GM18511 (cell line): ENCODE results near the gene XRRA1.
"Not testable (repeated sequence)": the region's sequence is repeated elsewhere in the genome, so short reads cannot be mapped to it uniquely, and the experiment has no call there.

Experiments used
- ATAC-seq: cut with Tn5 transposase; IDR thresholded peaks from one replicate; pipeline ENCODE4 v1.9.1; 2021; ENCODE audit warnings: mild to moderate bottlenecking, moderate library complexity; ENCODE audit not compliant: unreplicated experiment

The XRRA1 gene

GRCh38 chr11:74905326-74905725 lies 43.6 kb downstream of the XRRA1 start:
- no peak for ATAC-seq

- ATAC-seq = no peak
Observed at GRCh38 chr11:74902342-74902741, 46.5 kb downstream of the XRRA1 start.

GRCh38 chr11:74896311-74896710 lies 52.6 kb downstream of the XRRA1 start:
- ATAC-seq = no peak

- ATAC-seq = no peak
Observed at GRCh38 chr11:74895340-74896116, 53.4 kb downstream of the XRRA1 start.

- not testable (repeated sequence) for ATAC-seq
Observed at GRCh38 chr11:74893015-74893414, 55.9 kb downstream of the XRRA1 start.

GRCh38 chr11:74877132-74877531 lies 71.8 kb downstream of the XRRA1 start:
- ATAC-seq = no peak

GRCh38 chr11:74871037-74871436 lies 77.9 kb downstream of the XRRA1 start:
- no peak for ATAC-seq

GRCh38 chr11:74870485-74870884 lies 78.4 kb downstream of the XRRA1 start:
- no peak for ATAC-seq

GRCh38 chr11:74866557-74866956 lies 82.3 kb downstream of the XRRA1 start:
- no peak for ATAC-seq

GRCh38 chr11:74863410-74863809 lies 85.5 kb downstream of the XRRA1 start:
- ATAC-seq = no peak

GRCh38 chr11:74860743-74861142 lies 88.1 kb downstream of the XRRA1 start:
- no peak for ATAC-seq

GRCh38 chr11:74853223-74853622 lies 95.7 kb downstream of the XRRA1 start:
- no peak for ATAC-seq

- no peak for ATAC-seq
Observed at GRCh38 chr11:74849525-74850391, 99.1 kb downstream of the XRRA1 start.

- no peak for ATAC-seq
Observed at GRCh38 chr11:74847895-74848294, 101.0 kb downstream of the XRRA1 start.

- no peak for ATAC-seq
Observed at GRCh38 chr11:74847395-74847794, 101.5 kb downstream of the XRRA1 start.

- no peak for ATAC-seq
Observed at GRCh38 chr11:74846770-74847169, 102.1 kb downstream of the XRRA1 start.

GRCh38 chr11:74845978-74846517 lies 102.8 kb downstream of the XRRA1 start:
- no peak for ATAC-seq

- ATAC-seq = no peak
Observed at GRCh38 chr11:74844865-74845264, 104.0 kb downstream of the XRRA1 start.

GRCh38 chr11:74844072-74844471 lies 104.8 kb downstream of the XRRA1 start:
- ATAC-seq = no peak

GRCh38 chr11:74842967-74843366 lies 105.9 kb downstream of the XRRA1 start:
- no peak for ATAC-seq

GRCh38 chr11:74840486-74840885 lies 108.4 kb downstream of the XRRA1 start:
- ATAC-seq = no peak

GRCh38 chr11:74839971-74840370 lies 108.9 kb downstream of the XRRA1 start:
- no peak for ATAC-seq
